Measurements from ENCODE around the gene EYS. TPM values are rescaled to one million over a fixed set of nuclear protein-coding genes. Genes with fewer than 3 reads are reported as not detected.

Gene EYS
- total RNA-seq, 1 experiment from 2014 or later = not detected

DNA sequence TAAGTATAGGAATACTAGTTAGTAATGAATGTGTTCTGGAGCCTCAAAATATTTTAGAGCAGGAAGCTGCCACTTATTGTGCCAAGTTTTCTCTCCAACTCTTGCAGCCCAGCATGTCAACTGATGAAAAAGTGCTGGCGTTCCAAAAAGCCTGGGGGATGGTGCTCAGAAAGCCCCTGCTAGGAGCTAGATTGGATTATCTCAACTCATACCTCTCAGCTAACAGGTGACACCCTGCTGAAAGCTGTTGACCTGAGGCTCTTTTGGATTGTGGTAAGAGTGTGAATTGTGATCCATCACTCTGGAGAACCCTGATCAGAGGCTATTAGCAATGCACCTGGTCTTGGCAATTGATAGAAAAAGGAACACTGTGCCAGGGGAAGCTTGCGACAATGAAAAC, 580.4 kb downstream of the EYS start:
- no peaks in the 10 kb centered on the region for H3K9me3 Mint-ChIP-seq
- TF ChIP-seq, protein P1, sequence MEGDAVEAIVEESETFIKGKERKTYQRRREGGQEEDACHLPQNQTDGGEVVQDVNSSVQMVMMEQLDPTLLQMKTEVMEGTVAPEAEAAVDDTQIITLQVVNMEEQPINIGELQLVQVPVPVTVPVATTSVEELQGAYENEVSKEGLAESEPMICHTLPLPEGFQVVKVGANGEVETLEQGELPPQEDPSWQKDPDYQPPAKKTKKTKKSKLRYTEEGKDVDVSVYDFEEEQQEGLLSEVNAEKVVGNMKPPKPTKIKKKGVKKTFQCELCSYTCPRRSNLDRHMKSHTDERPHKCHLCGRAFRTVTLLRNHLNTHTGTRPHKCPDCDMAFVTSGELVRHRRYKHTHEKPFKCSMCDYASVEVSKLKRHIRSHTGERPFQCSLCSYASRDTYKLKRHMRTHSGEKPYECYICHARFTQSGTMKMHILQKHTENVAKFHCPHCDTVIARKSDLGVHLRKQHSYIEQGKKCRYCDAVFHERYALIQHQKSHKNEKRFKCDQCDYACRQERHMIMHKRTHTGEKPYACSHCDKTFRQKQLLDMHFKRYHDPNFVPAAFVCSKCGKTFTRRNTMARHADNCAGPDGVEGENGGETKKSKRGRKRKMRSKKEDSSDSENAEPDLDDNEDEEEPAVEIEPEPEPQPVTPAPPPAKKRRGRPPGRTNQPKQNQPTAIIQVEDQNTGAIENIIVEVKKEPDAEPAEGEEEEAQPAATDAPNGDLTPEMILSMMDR (conservative IDR thresholded peaks at IDR 0.05) = no peak
- no peak overlapping the region for H2AK5ac ChIP-seq (ENCODE audit: insufficient read length, low read length)
- no peaks in the 10 kb centered on the region for H3K79me1 ChIP-seq (ENCODE audit: insufficient read depth, low read depth, low read length, poor library complexity, severe bottlenecking)
- H3K23ac ChIP-seq (ENCODE audit: insufficient read length, low read depth, low read length) = no peak overlapping the region
- no peak overlapping the region for H2BK5ac ChIP-seq (ENCODE audit: insufficient read length, low read length)
- H2BK15ac ChIP-seq (ENCODE audit: low read depth, low read length) = no peak overlapping the region
- no peak overlapping the region for H3K27ac Mint-ChIP-seq
- no peak overlapping the region for H2AFZ ChIP-seq (ENCODE audit: low read length)
- H3K79me2 ChIP-seq (ENCODE audit: insufficient read depth, low read length) = no peaks in the 10 kb centered on the region
- no peak for DNase-seq
- H3K56ac ChIP-seq (ENCODE audit: insufficient read length, low read depth, low read length) = no peak overlapping the region
- H2BK20ac ChIP-seq (ENCODE audit: low read depth, low read length, poor library complexity, severe bottlenecking) = no peak overlapping the region
- H4K5ac ChIP-seq (ENCODE audit: insufficient read length, low read depth, low read length) = no peak overlapping the region
- no peak overlapping the region for H3K27ac ChIP-seq (ENCODE audit: insufficient read length, low read depth, low read length)
- no peak overlapping the region for H3K14ac ChIP-seq (ENCODE audit: insufficient read depth, low read length)
- H2BK12ac ChIP-seq (ENCODE audit: insufficient read length, low read depth, low read length) = no peak overlapping the region
- H3K9ac ChIP-seq (ENCODE audit: extremely low read depth, insufficient read length, low read length) = no peak overlapping the region
- no peak overlapping the region for H2BK120ac ChIP-seq (ENCODE audit: low read depth, low read length, poor library complexity, severe bottlenecking)
- WGBS (ENCODE audit: extremely low coverage, insufficient read length, low lambda C conversion rate) = no CpG with 5 or more reads among the region's 2 CpGs
- no peaks in the 10 kb centered on the region; the same call in 1 of the 2 replicates for H3K27me3 Mint-ChIP-seq (ENCODE audit: low read depth)
- H4K91ac ChIP-seq (ENCODE audit: insufficient read length, low read depth, low read length) = no peak overlapping the region
- no peaks in the 10 kb centered on the region for H3K27me3 ChIP-seq (ENCODE audit: insufficient read depth, low read length)
- no peak overlapping the region for H3T11ph ChIP-seq (ENCODE audit: low read length)
- H3K23me2 ChIP-seq (ENCODE audit: insufficient read length, low read depth, low read length, poor library complexity, severe bottlenecking) = no peaks in the 10 kb centered on the region
- no peaks in the 10 kb centered on the region for H3K9me3 ChIP-seq (ENCODE audit: control insufficient read depth, low read depth, low read length)
- no peaks in the 10 kb centered on the region for H3K4me1 ChIP-seq (ENCODE audit: insufficient read depth, low read length)
- no peaks in the 10 kb centered on the region for H3K36me3 Mint-ChIP-seq (ENCODE audit: insufficient read depth in 1 of 3, low read depth in 3 of 3)
- H3K4me2 ChIP-seq (ENCODE audit: insufficient read depth, insufficient read length, low read length) = no peak overlapping the region
- H3K4me3 Mint-ChIP-seq = no peak overlapping the region
- H3K4ac ChIP-seq (ENCODE audit: low read depth, low read length) = no peak overlapping the region
- H3K4me1 Mint-ChIP-seq = peaks cover 0 to 4% of the 10 kb centered on the region in 2 experiments; a peak in 1 of 4 replicates
- no peak overlapping the region for H3K18ac ChIP-seq (ENCODE audit: insufficient read length, low read depth, low read length)
- H4K8ac ChIP-seq (replicated peaks; ENCODE audit: insufficient read length, low read depth, low read length) = no peak overlapping the region
- no peaks in the 10 kb centered on the region for H4K20me1 ChIP-seq (ENCODE audit: control insufficient read depth, insufficient read depth, insufficient read length)
